ENCODE results near the gene MBLAC2. TPM values are rescaled to one million over a fixed set of nuclear protein-coding genes. Genes with fewer than 3 reads are reported as not detected.

MBLAC2 gene
- total and polyA plus RNA-seq, 2 donors (not counting 1 experiment from before 2014, with no cell fraction given) = 3.0 to 4.0 TPM

GRCh38 chr5:90514520-90514919, 39.9 kb upstream of the MBLAC2 start:
- Histone ChIP-seq H3K9me3 (ENCODE audit: control insufficient read depth, insufficient read depth, low read depth, low read length) (no peaks in the 10 kb centered on the region), H3K79me2 (ENCODE audit: control insufficient read depth, insufficient read depth, low read length) (no peaks in the 10 kb centered on the region), H3K4me1 (ENCODE audit: control insufficient read depth, extremely low read depth, insufficient read depth, low read length) (peaks cover 2% of the 10 kb centered on the region), H3K27me3 (ENCODE audit: control insufficient read depth, insufficient read depth, low read length) (no peaks in the 10 kb centered on the region), H3K36me3 (ENCODE audit: control insufficient read depth, insufficient read depth, low read length) (peaks cover 2% of the 10 kb centered on the region), H3K27ac (ENCODE audit: insufficient read depth, low read length) (no peak overlapping the region), H3K4me2 (ENCODE audit: extremely low read depth, insufficient read depth, low read length) (no peak overlapping the region), H2AFZ (ENCODE audit: low read length) (no peak overlapping the region), H3K9ac (ENCODE audit: insufficient read depth, low read length) (no peak overlapping the region), H4K20me1 (ENCODE audit: control insufficient read depth, extremely low read depth, insufficient read depth, low read length) (no peaks in the 10 kb centered on the region), H3K4me3 (replicated peaks in 1 of 4; ENCODE audit: control extremely low read depth in 1 of 4, insufficient read depth in 1 of 4, low read depth in 3 of 4, low read length in 4 of 4) (no peak overlapping the region)
- DNase-seq (ENCODE audit: low read depth in 2 of 2) = no peak
- TF ChIP-seq, protein P1, sequence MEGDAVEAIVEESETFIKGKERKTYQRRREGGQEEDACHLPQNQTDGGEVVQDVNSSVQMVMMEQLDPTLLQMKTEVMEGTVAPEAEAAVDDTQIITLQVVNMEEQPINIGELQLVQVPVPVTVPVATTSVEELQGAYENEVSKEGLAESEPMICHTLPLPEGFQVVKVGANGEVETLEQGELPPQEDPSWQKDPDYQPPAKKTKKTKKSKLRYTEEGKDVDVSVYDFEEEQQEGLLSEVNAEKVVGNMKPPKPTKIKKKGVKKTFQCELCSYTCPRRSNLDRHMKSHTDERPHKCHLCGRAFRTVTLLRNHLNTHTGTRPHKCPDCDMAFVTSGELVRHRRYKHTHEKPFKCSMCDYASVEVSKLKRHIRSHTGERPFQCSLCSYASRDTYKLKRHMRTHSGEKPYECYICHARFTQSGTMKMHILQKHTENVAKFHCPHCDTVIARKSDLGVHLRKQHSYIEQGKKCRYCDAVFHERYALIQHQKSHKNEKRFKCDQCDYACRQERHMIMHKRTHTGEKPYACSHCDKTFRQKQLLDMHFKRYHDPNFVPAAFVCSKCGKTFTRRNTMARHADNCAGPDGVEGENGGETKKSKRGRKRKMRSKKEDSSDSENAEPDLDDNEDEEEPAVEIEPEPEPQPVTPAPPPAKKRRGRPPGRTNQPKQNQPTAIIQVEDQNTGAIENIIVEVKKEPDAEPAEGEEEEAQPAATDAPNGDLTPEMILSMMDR (conservative IDR thresholded peaks at IDR 0.05 in 1 of 2, IDR thresholded peaks at IDR 0.05 in 1 of 2; ENCODE audit: low read depth in 1 of 2, low read length in 2 of 2) = no peak
- no peak for TF ChIP-seq EZH2 (IDR thresholded peaks at IDR 0.05; ENCODE audit: low read length, missing control alignments)

DNA sequence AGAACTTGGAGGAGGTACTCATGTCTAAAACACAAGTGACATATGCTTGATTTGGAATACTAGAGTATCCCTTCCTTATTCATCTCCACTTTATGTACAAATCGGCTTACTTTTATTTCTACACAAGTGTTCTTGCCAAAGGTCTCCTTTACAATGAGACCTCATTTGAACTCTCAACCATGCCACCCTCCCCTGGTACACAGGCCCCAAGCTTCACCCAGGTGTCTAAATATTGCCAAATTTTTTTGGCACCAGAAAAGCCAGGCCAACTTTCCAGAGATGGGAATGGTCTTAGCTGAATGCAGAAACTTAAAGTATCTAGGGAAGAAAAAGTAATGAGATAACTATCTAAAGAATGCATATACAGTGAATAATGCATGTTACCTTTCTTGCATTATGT, 35.9 kb upstream of the MBLAC2 start:
- Histone ChIP-seq H2AFZ (ENCODE audit: low read length) (no peak overlapping the region), H3K9ac (ENCODE audit: insufficient read depth, low read length) (no peak overlapping the region), H3K4me2 (ENCODE audit: extremely low read depth, insufficient read depth, low read length) (no peak overlapping the region), H3K4me3 (replicated peaks in 1 of 4; ENCODE audit: control extremely low read depth in 1 of 4, insufficient read depth in 1 of 4, low read depth in 3 of 4, low read length in 4 of 4) (no peak overlapping the region), H3K9me3 (ENCODE audit: control insufficient read depth, insufficient read depth, low read depth, low read length) (no peaks in the 10 kb centered on the region), H3K36me3 (ENCODE audit: control insufficient read depth, insufficient read depth, low read length) (no peaks in the 10 kb centered on the region), H3K4me1 (ENCODE audit: control insufficient read depth, extremely low read depth, insufficient read depth, low read length) (no peaks in the 10 kb centered on the region), H3K79me2 (ENCODE audit: control insufficient read depth, insufficient read depth, low read length) (no peaks in the 10 kb centered on the region), H3K27ac (ENCODE audit: insufficient read depth, low read length) (no peak overlapping the region), H3K27me3 (ENCODE audit: control insufficient read depth, insufficient read depth, low read length) (no peaks in the 10 kb centered on the region), H4K20me1 (ENCODE audit: control insufficient read depth, extremely low read depth, insufficient read depth, low read length) (no peaks in the 10 kb centered on the region)
- DNase-seq (ENCODE audit: low read depth in 2 of 2) = no peak
- no peak for TF ChIP-seq EZH2 (IDR thresholded peaks at IDR 0.05; ENCODE audit: low read length, missing control alignments)
- TF ChIP-seq, protein P1 (conservative IDR thresholded peaks at IDR 0.05 in 1 of 2, IDR thresholded peaks at IDR 0.05 in 1 of 2; ENCODE audit: low read depth in 1 of 2, low read length in 2 of 2) = no peak

DNA sequence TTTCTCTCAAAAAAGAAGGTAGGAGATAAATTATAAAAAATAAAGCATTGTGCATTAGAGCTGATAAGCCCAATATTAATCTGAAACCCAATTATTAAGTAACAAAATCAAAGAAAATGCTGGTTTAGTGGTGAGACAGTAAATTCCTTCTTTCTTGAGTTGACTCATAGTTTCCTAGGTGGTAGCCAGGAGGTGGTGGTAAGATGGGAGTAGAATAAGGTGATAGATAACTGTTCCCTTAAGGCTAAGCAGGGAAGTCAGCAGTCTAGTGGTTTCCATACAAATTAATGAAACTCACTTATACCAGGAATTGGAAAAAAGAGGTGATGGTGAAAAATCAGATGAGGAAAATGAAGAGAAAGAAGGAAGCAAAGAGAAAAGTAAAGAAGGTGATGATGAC, 31.6 kb upstream of the MBLAC2 start:
- H3K27ac ChIP-seq (ENCODE audit: insufficient read depth, low read length) = no peak overlapping the region
- no peak overlapping the region for H3K4me3 ChIP-seq (replicated peaks in 1 of 4; ENCODE audit: control extremely low read depth in 1 of 4, insufficient read depth in 1 of 4, low read depth in 3 of 4, low read length in 4 of 4)
- H3K4me1 ChIP-seq (ENCODE audit: control insufficient read depth, extremely low read depth, insufficient read depth, low read length) = no peaks in the 10 kb centered on the region
- H3K9me3 ChIP-seq (ENCODE audit: control insufficient read depth, insufficient read depth, low read depth, low read length) = no peaks in the 10 kb centered on the region
- no peaks in the 10 kb centered on the region for H3K36me3 ChIP-seq (ENCODE audit: control insufficient read depth, insufficient read depth, low read length)
- H3K27me3 ChIP-seq (ENCODE audit: control insufficient read depth, insufficient read depth, low read length) = no peaks in the 10 kb centered on the region
- no peak overlapping the region for H2AFZ ChIP-seq (ENCODE audit: low read length)
- DNase-seq (ENCODE audit: low read depth in 2 of 2) = peak in 1 of 2 donors; percentile 67
- no peaks in the 10 kb centered on the region for H3K79me2 ChIP-seq (ENCODE audit: control insufficient read depth, insufficient read depth, low read length)
- H4K20me1 ChIP-seq (ENCODE audit: control insufficient read depth, extremely low read depth, insufficient read depth, low read length) = no peaks in the 10 kb centered on the region
- TF ChIP-seq, protein P1 (conservative IDR thresholded peaks at IDR 0.05 in 1 of 2, IDR thresholded peaks at IDR 0.05 in 1 of 2; ENCODE audit: low read depth in 1 of 2, low read length in 2 of 2) = no peak
- no peak for TF ChIP-seq EZH2 (IDR thresholded peaks at IDR 0.05; ENCODE audit: low read length, missing control alignments)
- no peak overlapping the region for H3K9ac ChIP-seq (ENCODE audit: insufficient read depth, low read length)
- H3K4me2 ChIP-seq (ENCODE audit: extremely low read depth, insufficient read depth, low read length) = no peak overlapping the region
